SK-N-MC (cell line): ENCODE measurements around the gene PREX1.

Experiments used
- EZH2 ChIP-seq: fragments of 200-600 bp; sonication (generic); IDR thresholded peaks from one replicate; pipeline ENCODE4 v1.6.1; 2017; ENCODE audit warnings: antibody characterized with exemption
- FOXP2 ChIP-seq: optimal IDR thresholded peaks from 2 replicates; pipeline ENCODE3; 2011; ENCODE audit warnings: mild to moderate bottlenecking, moderate library complexity; ENCODE audit not compliant: insufficient read depth; ENCODE audit errors: extremely low read length, control extremely low read depth

GRCh38 chr20:48583801-48584200, 244.0 kb downstream of the PREX1 start:
- TF ChIP-seq EZH2 (no peak), FOXP2 (no peak)
